Stimulated activated CD8-positive, alpha-beta memory T cell treated with anti-CD3 and anti-CD28 coated beads, Interleukin-12 subunit alpha, Interleukin-12 subunit beta, amount 100 ng/mL, for 1 hour (primary cell): ENCODE results near the gene NEMF.
"Not testable (repeated sequence)": the region's sequence is repeated elsewhere in the genome, so short reads cannot be mapped to it uniquely, and the experiment has no call there.

Experiments
- DNase-seq: peaks from one replicate; pipeline ENCODE4 v3.0.0-alpha.2; 2020; ENCODE audit warnings: low read depth

The NEMF gene

GRCh38 chr14:49879646-49880204 is 27.1 kb upstream of the NEMF start:
- no peak for DNase-seq

- DNase-seq = no peak
Measured at GRCh38 chr14:49876563-49877127, 24.1 kb upstream of the NEMF start.

GRCh38 chr14:49875640-49876198 is 23.1 kb upstream of the NEMF start:
- DNase-seq = no peak

- DNase-seq = not testable (repeated sequence)
Measured at GRCh38 chr14:49873548-49873947, 21.0 kb upstream of the NEMF start.

GRCh38 chr14:49870908-49871307 is 18.3 kb upstream of the NEMF start:
- no peak for DNase-seq

GRCh38 chr14:49868720-49869114 is 16.1 kb upstream of the NEMF start:
- DNase-seq = no peak

- DNase-seq = peak; percentile 97
Measured at GRCh38 chr14:49867831-49868719, 15.5 kb upstream of the NEMF start.

GRCh38 chr14:49865431-49865859 is 12.9 kb upstream of the NEMF start:
- DNase-seq = peak; percentile 62

GRCh38 chr14:49863487-49864281 is 11.1 kb upstream of the NEMF start:
- no peak for DNase-seq

GRCh38 chr14:49862089-49862673 is 9.6 kb upstream of the NEMF start:
- DNase-seq = peak; percentile 82

- DNase-seq = peak; percentile 30
Measured at GRCh38 chr14:49861699-49862088, 9.1 kb upstream of the NEMF start.

GRCh38 chr14:49860988-49861698 is 8.6 kb upstream of the NEMF start:
- DNase-seq = no peak

GRCh38 chr14:49858383-49858782 is 5.8 kb upstream of the NEMF start:
- DNase-seq = no peak

GRCh38 chr14:49857427-49858003 is 4.9 kb upstream of the NEMF start:
- DNase-seq = no peak

- peak; percentile 49 for DNase-seq
Measured at GRCh38 chr14:49853572-49854375, 1.2 kb upstream of the NEMF start.

- no peak for DNase-seq
Measured at GRCh38 chr14:49853158-49853477, 530 bp upstream of the NEMF start.

GRCh38 chr14:49851813-49852212 is 775 bp downstream of the NEMF start:
- no peak for DNase-seq

GRCh38 chr14:49849213-49849847 is 3.3 kb downstream of the NEMF start:
- DNase-seq = no peak

- no peak for DNase-seq
Measured at GRCh38 chr14:49828640-49829039, 23.9 kb downstream of the NEMF start.

GRCh38 chr14:49820176-49820575 is 32.4 kb downstream of the NEMF start:
- DNase-seq = no peak
